Endodermal cell (in vitro differentiated cells): Measurements from ENCODE around the gene FZD10. TPM values are rescaled to one million over a fixed set of nuclear protein-coding genes. Genes with fewer than 3 reads are reported as not detected.

Source experiments
- DNase-seq: peaks from one replicate; pipeline ENCODE4 v3.0.0-alpha.2; 2017
- H3K27ac ChIP-seq: 2 replicates; pipeline ENCODE4 v1.5.1; 2013; ENCODE audit warnings: mild to moderate bottlenecking, low read depth, low read length, moderate library complexity
- H3K27me3 ChIP-seq: 2 replicates; pipeline ENCODE4 v1.6.1; 2013; ENCODE audit warnings: mild to moderate bottlenecking, low read length, moderate library complexity; ENCODE audit not compliant: insufficient read depth, control insufficient read depth, poor library complexity, severe bottlenecking
- H3K36me3 ChIP-seq: 2 replicates; pipeline ENCODE4 v1.7.0; 2013; ENCODE audit warnings: mild to moderate bottlenecking, low read length, moderate library complexity; ENCODE audit not compliant: control insufficient read depth, insufficient read depth
- H3K4me1 ChIP-seq: one replicate; pipeline ENCODE4 v1.7.0; 2013; ENCODE audit warnings: low read length; ENCODE audit not compliant: control insufficient read depth, insufficient read depth
- H3K4me3 ChIP-seq: 2 replicates; pipeline ENCODE4 v1.5.1; 2013; ENCODE audit warnings: mild to moderate bottlenecking, low read length, moderate library complexity
- H3K9ac ChIP-seq: 2 replicates; pipeline ENCODE4 v1.6.1; 2013; ENCODE audit warnings: mild to moderate bottlenecking, low read length, moderate library complexity; ENCODE audit not compliant: poor library complexity, severe bottlenecking; ENCODE audit errors: extremely low read depth
- H3K9me3 ChIP-seq: 2 replicates; pipeline ENCODE4 v1.6.1; 2013; ENCODE audit warnings: mild to moderate bottlenecking, low read length, moderate library complexity; ENCODE audit not compliant: control insufficient read depth
- H3K27ac Mint-ChIP-seq: 2 replicates; pipeline ENCODE4 v1.8.0; 2020; ENCODE audit warnings: mixed read lengths
- H3K27me3 Mint-ChIP-seq: 2 replicates; pipeline ENCODE4 v1.8.0; 2021; ENCODE audit warnings: mild to moderate bottlenecking, mixed read lengths; ENCODE audit not compliant: insufficient read depth
- H3K36me3 Mint-ChIP-seq: 2 replicates; pipeline ENCODE4 v1.8.0; 2020; ENCODE audit warnings: low read depth, mixed read lengths
- H3K4me1 Mint-ChIP-seq: 2 replicates; pipeline ENCODE4 v1.8.0; 2020; ENCODE audit warnings: mixed read lengths
- H3K4me3 Mint-ChIP-seq: 2 replicates; pipeline ENCODE4 v1.8.0; 2020; ENCODE audit warnings: mild to moderate bottlenecking, moderate library complexity, mixed read lengths
- H3K9me3 Mint-ChIP-seq: 2 replicates; pipeline ENCODE4 v1.8.0; 2020; ENCODE audit warnings: mild to moderate bottlenecking, mixed read lengths
- CTCF ChIP-seq: fragments of 200-600 bp; sonication (generic); conservative IDR thresholded peaks from 2 replicates; pipeline ENCODE4 v1.5.0; 2021; ENCODE audit warnings: antibody characterized with exemption, mild to moderate bottlenecking
- WGBS, 2 experiments: methylation state at CpG; one replicate each; pipeline versions ENCODE4 v1.1.5 to v1.1.7; 2013; ENCODE audit warnings: missing lambda C conversion rate in 2 of 2, mixed read lengths in 1 of 2; ENCODE audit not compliant: insufficient coverage in 1 of 2, insufficient read length in 1 of 2; 5-methylcytosine and 5-hydroxymethylcytosine counted together
- total RNA-seq, 2 donors: library from RNA; stranded (reverse); fragmentation: NEBNext Ultra II Directional in 1 of 2; extraction: Animal tissue kit (Norgen Biotek cat#: 25700) in 1 of 2; gene quantifications; 2 replicates in 1 of 2; 3 replicates in 1 of 2; pipeline ENCODE4 v1.2.1, GENCODE V29; 2021

FZD10 gene
- total RNA-seq, 2 donors from 2014 or later: 0.18 TPM; not detected in 1

DNA sequence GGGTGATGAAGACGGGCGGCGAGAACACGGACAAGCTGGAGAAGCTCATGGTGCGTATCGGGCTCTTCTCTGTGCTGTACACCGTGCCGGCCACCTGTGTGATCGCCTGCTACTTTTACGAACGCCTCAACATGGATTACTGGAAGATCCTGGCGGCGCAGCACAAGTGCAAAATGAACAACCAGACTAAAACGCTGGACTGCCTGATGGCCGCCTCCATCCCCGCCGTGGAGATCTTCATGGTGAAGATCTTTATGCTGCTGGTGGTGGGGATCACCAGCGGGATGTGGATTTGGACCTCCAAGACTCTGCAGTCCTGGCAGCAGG lies 1.9 kb downstream of the FZD10 start:
- H3K27ac Mint-ChIP-seq: no peak overlapping the region
- H3K4me1 Mint-ChIP-seq: peaks cover 19% of the 10 kb centered on the region
- no peaks in the 10 kb centered on the region for H3K9me3 Mint-ChIP-seq
- no peak overlapping the region for H3K27ac ChIP-seq
- no peaks in the 10 kb centered on the region for H3K36me3 ChIP-seq
- no peaks in the 10 kb centered on the region for H3K9me3 ChIP-seq
- no peak overlapping the region for H3K9ac ChIP-seq
- TF ChIP-seq CTCF: no peak
- H3K4me1 ChIP-seq: peaks cover 6% of the 10 kb centered on the region
- H3K36me3 Mint-ChIP-seq: no peaks in the 10 kb centered on the region
- H3K27me3 Mint-ChIP-seq: peaks cover 64% of the 10 kb centered on the region
- H3K4me3 ChIP-seq: no peak overlapping the region
- WGBS, 2 experiments: 17 to 19% methylated on average over 15 to 18 of the region's 18 CpGs
- H3K27me3 ChIP-seq: peaks cover 98% of the 10 kb centered on the region
- no peak for DNase-seq
- no peak overlapping the region for H3K4me3 Mint-ChIP-seq

GRCh38 chr12:130164936-130165335 lies 2.7 kb downstream of the FZD10 start:
- peaks cover 72% of the 10 kb centered on the region for H3K27me3 Mint-ChIP-seq
- WGBS, 2 experiments: 25 to 29% methylated on average over 2 to 5 of the region's 5 CpGs
- Histone ChIP-seq H3K36me3 (no peaks in the 10 kb centered on the region), H3K27ac (no peak overlapping the region), H3K27me3 (peaks cover 98% of the 10 kb centered on the region), H3K9ac (no peak overlapping the region), H3K4me1 (peaks cover 6% of the 10 kb centered on the region), H3K9me3 (no peaks in the 10 kb centered on the region), H3K4me3 (no peak overlapping the region)
- peaks cover 19% of the 10 kb centered on the region for H3K4me1 Mint-ChIP-seq
- no peak for TF ChIP-seq CTCF
- no peak overlapping the region for H3K27ac Mint-ChIP-seq
- H3K4me3 Mint-ChIP-seq: no peak overlapping the region
- no peaks in the 10 kb centered on the region for H3K36me3 Mint-ChIP-seq
- peak; percentile 85 for DNase-seq
- H3K9me3 Mint-ChIP-seq: no peaks in the 10 kb centered on the region

DNA sequence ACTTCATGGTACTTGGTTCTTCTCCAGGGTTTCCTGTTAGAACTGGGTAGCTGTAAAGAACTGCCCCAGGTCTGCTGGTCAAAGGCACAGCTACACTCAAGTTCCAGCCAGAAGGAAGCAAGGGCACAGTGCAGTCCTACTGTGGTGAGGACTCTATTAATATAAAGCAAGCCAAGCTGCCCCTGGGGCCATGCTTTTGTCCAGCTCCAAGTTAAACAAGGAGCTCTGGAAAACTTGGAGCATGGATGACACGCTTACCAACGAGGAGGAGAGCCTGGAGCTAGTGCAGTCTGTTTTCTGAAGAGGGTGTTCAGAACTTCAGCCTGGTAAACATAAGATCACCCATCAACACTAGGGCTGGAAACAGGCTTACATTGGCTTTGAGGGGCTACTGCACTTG lies 4.0 kb downstream of the FZD10 start:
- no peak overlapping the region for H3K4me3 Mint-ChIP-seq

More for the DNA sequence above, 4.0 kb downstream of the FZD10 start:
- H3K4me1 ChIP-seq: no peaks in the 10 kb centered on the region
- no peaks in the 10 kb centered on the region for H3K9me3 ChIP-seq
- no peak overlapping the region for H3K4me3 ChIP-seq
- TF ChIP-seq CTCF: no peak
- DNase-seq: peak; percentile 36
- Mint-ChIP-seq H3K9me3 (no peaks in the 10 kb centered on the region), H3K36me3 (no peaks in the 10 kb centered on the region), H3K27me3 (peaks cover 85% of the 10 kb centered on the region), H3K27ac (no peak overlapping the region), H3K4me1 (peaks cover 17% of the 10 kb centered on the region)
- no peak overlapping the region for H3K27ac ChIP-seq
- peaks cover 98% of the 10 kb centered on the region for H3K27me3 ChIP-seq
- 78 to 81% methylated on average over 2 of the region's 2 CpGs for WGBS, 2 experiments
- no peaks in the 10 kb centered on the region for H3K36me3 ChIP-seq
- no peak overlapping the region for H3K9ac ChIP-seq
